ENCODE data around the gene ANKRD23. TPM values are rescaled to one million over a fixed set of nuclear protein-coding genes. Genes with fewer than 3 reads are reported as not detected.
"Not testable (repeated sequence)": the region's sequence is repeated elsewhere in the genome, so short reads cannot be mapped to it uniquely, and the experiment has no call there.

ANKRD23 gene
- total RNA-seq, 2 experiments from 2014 or later = 3.3 to 4.2 TPM

GRCh38 chr2:96805946-96806345 lies 37.9 kb downstream of the ANKRD23 start:
- H3K27me3 Mint-ChIP-seq (ENCODE audit: low read depth); H3K4me3 Mint-ChIP-seq; intact Hi-C loops (cut with micrococcal nuclease); H3K27ac Mint-ChIP-seq; H3K9me3 Mint-ChIP-seq; H3K36me3 Mint-ChIP-seq (ENCODE audit: low read depth); DNase-seq: not testable (repeated sequence)
- CTCF ChIA-PET = interaction anchor here (0.6 to 2.3 kb wide), 3 partner anchors 21 to 154 kb away, joined by 3 to 11 read pairs (median 4); partner anchors contain the start of gene CNNM4
- H3K4me1 Mint-ChIP-seq (ENCODE audit: low read depth) = peaks cover 11% of the 10 kb centered on the region

GRCh38 chr2:96804986-96805385 lies 38.8 kb downstream of the ANKRD23 start:
- H3K4me3 Mint-ChIP-seq = no peak overlapping the region
- no peaks in the 10 kb centered on the region for H3K9me3 Mint-ChIP-seq
- H3K4me1 Mint-ChIP-seq (ENCODE audit: low read depth) = peaks cover 11% of the 10 kb centered on the region
- no peak for DNase-seq
- no peaks in the 10 kb centered on the region for H3K27me3 Mint-ChIP-seq (ENCODE audit: low read depth)
- intact Hi-C loops (cut with micrococcal nuclease) = loop anchor here (5.0 kb wide), 3 partner anchors 168 to 398 kb away; partner anchors contain the start of gene KANSL3
- H3K36me3 Mint-ChIP-seq (ENCODE audit: low read depth) = peaks cover 1% of the 10 kb centered on the region
- no peak overlapping the region for H3K27ac Mint-ChIP-seq
- CTCF ChIA-PET = interaction anchor here (0.8 kb wide), 1 partner anchor 53 kb away, joined by 3 read pairs; the partner anchor contains the start of gene ANKRD39

- no peaks in the 10 kb centered on the region for H3K9me3 Mint-ChIP-seq
- H3K27ac Mint-ChIP-seq = no peak overlapping the region
- peaks cover 11% of the 10 kb centered on the region for H3K4me1 Mint-ChIP-seq (ENCODE audit: low read depth)
- CTCF ChIA-PET = interaction anchor here (0.8 to 1.7 kb wide), 6 partner anchors 10 to 249 kb away, joined by 3 to 5 read pairs (median 4); partner anchors contain the start of genes CNNM3 and CNNM4
- H3K36me3 Mint-ChIP-seq (ENCODE audit: low read depth) = no peaks in the 10 kb centered on the region
- intact Hi-C loops (cut with micrococcal nuclease) = loop anchor here (5.0 kb wide), 3 partner anchors 165 to 395 kb away; partner anchors contain the start of gene KANSL3
- H3K4me3 Mint-ChIP-seq = no peak overlapping the region
- DNase-seq = no peak
- no peaks in the 10 kb centered on the region for H3K27me3 Mint-ChIP-seq (ENCODE audit: low read depth)
Measured at GRCh38 chr2:96802721-96803120, 41.1 kb downstream of the ANKRD23 start.

- Mint-ChIP-seq H3K4me3 (no peak overlapping the region), H3K36me3 (ENCODE audit: low read depth) (no peaks in the 10 kb centered on the region), H3K9me3 (no peaks in the 10 kb centered on the region), H3K4me1 (ENCODE audit: low read depth) (peaks cover 10% of the 10 kb centered on the region), H3K27me3 (ENCODE audit: low read depth) (no peaks in the 10 kb centered on the region), H3K27ac (no peak overlapping the region)
- CTCF ChIA-PET = interaction anchor here (0.8 to 2.6 kb wide), 8 partner anchors 10 to 248 kb away, joined by 3 to 11 read pairs (median 4); partner anchors contain the start of genes CNNM3 and CNNM4
- DNase-seq = peak; percentile 59
- intact Hi-C loops (cut with micrococcal nuclease) = loop anchor here (1.0 to 5.0 kb wide), 4 partner anchors 42 to 395 kb away; partner anchors contain the start of genes CNNM4 and KANSL3
Measured at GRCh38 chr2:96801786-96802595, 41.8 kb downstream of the ANKRD23 start.

GRCh38 chr2:96801005-96801785 lies 42.6 kb downstream of the ANKRD23 start:
- CTCF ChIA-PET = interaction anchor here (0.7 to 2.6 kb wide), 12 partner anchors 10 to 197 kb away, joined by 3 to 12 read pairs (median 4); partner anchors contain the start of genes CNNM4 and KANSL3
- H3K27ac Mint-ChIP-seq = no peak overlapping the region
- H3K36me3 Mint-ChIP-seq (ENCODE audit: low read depth) = no peaks in the 10 kb centered on the region
- peak; percentile 83 for DNase-seq
- no peaks in the 10 kb centered on the region for H3K9me3 Mint-ChIP-seq
- H3K4me3 Mint-ChIP-seq = no peak overlapping the region
- peaks cover 2% of the 10 kb centered on the region for H3K4me1 Mint-ChIP-seq (ENCODE audit: low read depth)
- no peaks in the 10 kb centered on the region for H3K27me3 Mint-ChIP-seq (ENCODE audit: low read depth)
- intact Hi-C loops (cut with micrococcal nuclease) = loop anchor here (1.0 to 5.0 kb wide), 4 partner anchors 41 to 394 kb away; partner anchors contain the start of genes CNNM4 and KANSL3

GRCh38 chr2:96800061-96801004 lies 43.5 kb downstream of the ANKRD23 start:
- Mint-ChIP-seq H3K36me3 (ENCODE audit: low read depth) (no peaks in the 10 kb centered on the region), H3K4me3 (no peak overlapping the region), H3K9me3 (no peaks in the 10 kb centered on the region), H3K27me3 (ENCODE audit: low read depth) (no peaks in the 10 kb centered on the region), H3K4me1 (ENCODE audit: low read depth) (no peaks in the 10 kb centered on the region), H3K27ac (no peak overlapping the region)
- intact Hi-C loops (cut with micrococcal nuclease) = loop anchor here (1.0 to 5.0 kb wide), 4 partner anchors 40 to 393 kb away; partner anchors contain the start of genes CNNM4 and KANSL3
- no peak for DNase-seq
- CTCF ChIA-PET = interaction anchor here (0.7 to 2.6 kb wide), 15 partner anchors 9 to 246 kb away, joined by 3 to 12 read pairs (median 3); partner anchors contain the start of genes CNNM4 and KANSL3

- H3K27me3 Mint-ChIP-seq (ENCODE audit: low read depth) = no peaks in the 10 kb centered on the region
- H3K9me3 Mint-ChIP-seq = no peaks in the 10 kb centered on the region
- no peaks in the 10 kb centered on the region for H3K36me3 Mint-ChIP-seq (ENCODE audit: low read depth)
- H3K27ac Mint-ChIP-seq = no peak overlapping the region
- CTCF ChIA-PET = interaction anchor here (1.2 to 2.6 kb wide), 5 partner anchors 25 to 246 kb away, joined by 3 to 12 read pairs (median 10); partner anchors contain the start of gene CNNM4
- H3K4me1 Mint-ChIP-seq (ENCODE audit: low read depth) = no peaks in the 10 kb centered on the region
- no peak for DNase-seq
- intact Hi-C loops (cut with micrococcal nuclease) = no loop called here
- no peak overlapping the region for H3K4me3 Mint-ChIP-seq
Measured at GRCh38 chr2:96799623-96799935, 44.2 kb downstream of the ANKRD23 start.

- CTCF ChIA-PET = interaction anchor here (0.5 to 2.6 kb wide), 5 partner anchors 25 to 458 kb away, joined by 3 to 12 read pairs (median 10); partner anchors contain the start of gene CNNM4
- Mint-ChIP-seq H3K27me3 (ENCODE audit: low read depth) (no peaks in the 10 kb centered on the region), H3K4me3 (no peak overlapping the region), H3K4me1 (ENCODE audit: low read depth) (no peaks in the 10 kb centered on the region), H3K9me3 (no peaks in the 10 kb centered on the region), H3K36me3 (ENCODE audit: low read depth) (no peaks in the 10 kb centered on the region), H3K27ac (no peak overlapping the region)
- DNase-seq = no peak
- intact Hi-C loops (cut with micrococcal nuclease) = no loop called here
Measured at GRCh38 chr2:96798733-96799622, 44.8 kb downstream of the ANKRD23 start.

- Mint-ChIP-seq H3K27ac (no peak overlapping the region), H3K4me1 (ENCODE audit: low read depth) (no peaks in the 10 kb centered on the region), H3K4me3 (no peak overlapping the region), H3K9me3 (no peaks in the 10 kb centered on the region), H3K27me3 (ENCODE audit: low read depth) (no peaks in the 10 kb centered on the region), H3K36me3 (ENCODE audit: low read depth) (no peaks in the 10 kb centered on the region)
- DNase-seq = no peak
- CTCF ChIA-PET = interaction anchor here (0.5 to 1.2 kb wide), 2 partner anchors 37 to 140 kb away, joined by 3 to 4 read pairs; partner anchors contain the start of gene CNNM4
- intact Hi-C loops (cut with micrococcal nuclease) = no loop called here
Measured at GRCh38 chr2:96797066-96797625, 46.7 kb downstream of the ANKRD23 start.

- H3K4me3 Mint-ChIP-seq; H3K4me1 Mint-ChIP-seq (ENCODE audit: low read depth); intact Hi-C loops (cut with micrococcal nuclease); H3K9me3 Mint-ChIP-seq; H3K36me3 Mint-ChIP-seq (ENCODE audit: low read depth); DNase-seq; H3K27me3 Mint-ChIP-seq (ENCODE audit: low read depth); H3K27ac Mint-ChIP-seq: not testable (repeated sequence)
- CTCF ChIA-PET = interaction anchor here (0.6 kb wide), 1 partner anchor 92 kb away, joined by 4 read pairs; no protein-coding TSS in a partner anchor
Measured at GRCh38 chr2:96796497-96796896, 47.3 kb downstream of the ANKRD23 start.
